Measurements from ENCODE around the gene ABLIM1.

The ABLIM1 gene

GRCh38 chr10:114679552-114679951 is 21.5 kb upstream of the ABLIM1 start:
- DNase-seq = no peak

- DNase-seq = no peak
These were observed 20.7 kb upstream of the ABLIM1 start for GRCh38 chr10:114678820-114679219.

- DNase-seq = no peak
These were observed 20.3 kb upstream of the ABLIM1 start for GRCh38 chr10:114678336-114678735.

GRCh38 chr10:114674346-114674745 is 16.3 kb upstream of the ABLIM1 start:
- no peak for DNase-seq

- DNase-seq = no peak
These were observed 11.6 kb upstream of the ABLIM1 start for GRCh38 chr10:114669648-114670047.

- no peak for DNase-seq
These were observed 10.5 kb upstream of the ABLIM1 start for GRCh38 chr10:114668375-114669080.

DNA sequence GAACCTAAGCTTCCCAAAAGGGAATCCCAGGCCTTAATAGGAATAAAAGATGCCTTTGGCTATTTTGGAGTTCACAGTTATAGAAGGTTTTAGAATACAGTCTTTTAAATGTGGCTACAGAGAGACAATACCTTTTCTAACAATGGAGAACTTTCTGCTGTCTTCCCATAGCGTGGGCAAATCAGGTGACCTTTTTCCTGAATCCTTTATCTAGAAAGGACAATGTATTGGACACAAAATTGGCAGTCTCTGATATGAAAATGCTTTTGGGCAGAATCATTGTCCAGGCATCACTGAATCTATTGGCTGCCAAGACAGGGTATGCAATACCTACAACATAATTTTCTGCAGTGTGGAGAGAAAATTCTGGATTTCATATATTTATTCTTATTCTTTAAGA is 7.8 kb upstream of the ABLIM1 start:
- DNase-seq = no peak

- DNase-seq = peak; percentile 30
These were observed 7.3 kb upstream of the ABLIM1 start for GRCh38 chr10:114665406-114665805.

- no peak for DNase-seq
These were observed 6.1 kb upstream of the ABLIM1 start for GRCh38 chr10:114664127-114664526.

DNA sequence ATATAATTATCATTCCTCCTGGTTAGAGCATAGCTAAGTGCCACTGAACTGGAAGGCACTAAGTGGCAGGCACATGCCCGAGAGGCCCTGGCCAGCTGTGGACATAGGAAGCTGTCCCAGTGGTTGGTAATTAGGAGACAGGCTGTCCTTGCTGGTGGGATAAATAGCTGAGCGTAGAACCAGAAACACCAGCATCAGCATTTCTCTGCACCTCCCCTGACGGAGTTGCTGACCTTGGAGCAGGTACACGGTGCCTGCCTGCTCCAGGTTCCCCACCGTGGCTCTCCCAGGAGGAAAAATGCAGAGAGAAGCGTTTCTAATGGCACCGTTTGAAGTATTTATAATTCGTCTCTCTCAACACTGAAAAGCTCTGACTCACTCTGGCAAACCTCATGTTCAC is 5.6 kb upstream of the ABLIM1 start:
- DNase-seq = no peak

DNA sequence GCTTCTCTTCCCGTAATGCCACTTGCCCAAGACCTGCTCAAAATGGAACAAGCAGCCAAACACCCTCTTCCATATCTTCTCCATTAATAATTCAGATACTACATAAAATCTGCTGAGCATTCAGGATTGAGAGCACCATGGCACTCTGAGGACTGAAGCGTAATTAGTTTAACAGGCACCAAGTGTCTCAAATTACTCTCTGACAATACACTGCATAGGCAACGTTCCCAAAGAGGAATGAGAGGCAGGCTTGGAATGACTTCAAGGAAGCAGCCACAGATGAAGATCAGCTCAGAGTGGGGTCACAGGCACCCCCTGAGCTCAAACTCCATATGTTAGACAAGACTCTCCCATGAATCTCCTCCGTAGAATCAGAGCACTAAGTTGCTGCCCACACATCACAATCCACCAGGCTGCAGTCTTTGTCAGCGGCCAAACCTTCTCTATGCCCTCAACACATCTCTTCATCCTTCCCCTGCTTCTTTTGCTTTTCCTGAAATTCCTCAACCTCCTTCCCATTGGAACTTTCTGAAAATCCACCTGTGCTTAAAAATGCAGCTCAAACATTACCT is 4.7 kb upstream of the ABLIM1 start:
- peak; percentile 74 for DNase-seq

- DNase-seq = no peak
These were observed 3.3 kb upstream of the ABLIM1 start for GRCh38 chr10:114661212-114661880.

DNA sequence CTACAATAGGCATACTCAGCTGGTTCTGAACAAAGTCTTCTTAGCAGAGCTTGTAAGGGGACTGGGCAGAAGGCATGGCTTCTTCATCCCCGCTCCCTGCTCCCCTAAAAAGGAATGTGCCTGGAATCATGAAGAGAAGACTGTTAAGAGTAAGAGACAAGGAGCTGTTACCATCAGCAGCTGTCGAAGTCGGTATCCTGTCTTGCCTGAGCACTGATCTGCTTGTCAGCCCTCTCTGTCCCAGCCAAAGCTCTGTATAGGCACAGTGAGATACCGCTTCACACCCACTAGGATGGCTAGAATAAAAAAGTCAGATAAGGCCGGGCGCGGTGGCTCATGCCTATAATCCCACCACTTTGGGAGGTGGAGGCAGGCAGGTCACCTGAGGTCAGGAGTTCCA is 2.4 kb downstream of the ABLIM1 start:
- DNase-seq = no peak

- DNase-seq = no peak
These were observed 3.1 kb downstream of the ABLIM1 start for GRCh38 chr10:114654822-114655575.

- DNase-seq = peak; percentile 78
These were observed 4.1 kb downstream of the ABLIM1 start for GRCh38 chr10:114653926-114654325.

- DNase-seq = no peak
These were observed 5.4 kb downstream of the ABLIM1 start for GRCh38 chr10:114652402-114653368.

DNA sequence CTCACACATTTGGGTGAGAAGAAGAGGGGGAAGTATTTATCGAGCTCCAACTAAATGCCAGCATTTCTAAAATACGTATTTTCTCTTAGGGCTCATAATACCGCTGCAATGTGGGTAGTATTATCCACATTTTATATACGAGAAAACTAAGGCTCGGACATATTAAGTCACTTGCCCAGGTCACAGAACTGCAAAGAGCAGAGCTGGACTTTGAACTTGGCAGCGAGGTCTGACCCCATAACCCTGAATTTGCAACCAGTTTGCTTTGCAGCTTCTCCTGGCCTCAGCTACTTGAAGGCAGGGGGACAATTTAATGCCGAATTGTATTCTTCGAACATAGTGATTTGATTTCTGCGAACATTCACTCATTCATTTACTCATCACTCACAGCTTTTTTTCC is 7.2 kb downstream of the ABLIM1 start:
- DNase-seq = no peak

DNA sequence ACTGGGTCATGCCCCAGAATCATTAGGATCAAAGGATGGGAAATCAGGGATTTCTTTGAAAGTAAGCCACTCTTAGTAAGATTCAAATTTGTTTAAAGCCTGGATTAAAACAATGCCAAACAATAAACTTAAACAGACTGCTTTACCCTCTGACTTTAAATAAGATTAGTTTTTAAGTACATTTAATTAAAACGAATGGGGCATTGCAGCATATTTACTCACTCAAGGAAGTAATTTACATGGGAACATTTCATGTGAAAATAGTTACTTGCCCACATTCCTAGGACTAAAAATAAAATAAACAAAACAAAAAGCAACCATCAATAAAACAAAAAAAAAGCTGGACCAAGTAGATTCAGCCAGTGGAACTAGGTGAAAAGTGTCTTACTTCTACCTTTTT is 7.8 kb downstream of the ABLIM1 start:
- DNase-seq = no peak

- DNase-seq = no peak
These were observed 8.7 kb downstream of the ABLIM1 start for GRCh38 chr10:114649217-114649903.

GRCh38 chr10:114648368-114648767 is 9.7 kb downstream of the ABLIM1 start:
- no peak for DNase-seq

DNA sequence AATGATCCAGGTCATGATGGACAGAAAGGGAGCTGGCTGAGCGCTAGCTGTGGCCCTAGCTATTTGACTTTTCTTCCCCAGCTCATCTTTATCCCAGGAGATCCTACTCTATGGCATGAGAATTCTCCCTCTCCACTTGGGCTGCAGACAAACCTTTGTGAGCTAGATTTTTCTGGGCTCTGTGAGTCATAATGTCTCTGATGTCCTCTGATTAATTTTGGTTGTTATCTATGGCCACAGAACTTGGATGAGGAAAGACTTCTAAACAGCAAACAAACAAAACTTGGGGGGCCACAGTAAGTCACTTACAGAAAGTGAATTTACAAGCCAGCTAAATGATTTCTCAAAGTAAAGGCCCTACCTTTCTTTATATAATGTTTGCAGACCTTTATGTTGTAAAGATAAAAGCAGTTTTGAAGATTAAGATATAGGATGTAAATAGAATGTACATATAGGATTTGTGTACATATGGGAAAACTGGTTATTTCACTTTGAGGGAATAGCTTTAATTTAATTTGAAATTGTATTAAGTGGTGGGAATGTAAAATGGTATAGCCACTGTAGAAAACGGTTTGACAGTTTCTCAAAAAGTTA is 10.4 kb downstream of the ABLIM1 start:
- DNase-seq = no peak

Data from DMS153 (cell line).